GM21360 (cell line): ENCODE measurements around the gene CERT1.
A peak's percentile ranks its signal among the peaks of the same experiment; 100 is the strongest.

Experiments
- ATAC-seq: cut with Tn5 transposase; IDR thresholded peaks from one replicate; pipeline ENCODE4 v1.9.1; 2021; ENCODE audit warnings: mild to moderate bottlenecking, moderate library complexity; ENCODE audit not compliant: unreplicated experiment

The CERT1 gene

GRCh38 chr5:75473463-75473862 lies 38.0 kb downstream of the CERT1 start:
- ATAC-seq = no peak

GRCh38 chr5:75472973-75473372 lies 38.5 kb downstream of the CERT1 start:
- ATAC-seq = no peak

GRCh38 chr5:75471193-75471592 lies 40.2 kb downstream of the CERT1 start:
- no peak for ATAC-seq

DNA sequence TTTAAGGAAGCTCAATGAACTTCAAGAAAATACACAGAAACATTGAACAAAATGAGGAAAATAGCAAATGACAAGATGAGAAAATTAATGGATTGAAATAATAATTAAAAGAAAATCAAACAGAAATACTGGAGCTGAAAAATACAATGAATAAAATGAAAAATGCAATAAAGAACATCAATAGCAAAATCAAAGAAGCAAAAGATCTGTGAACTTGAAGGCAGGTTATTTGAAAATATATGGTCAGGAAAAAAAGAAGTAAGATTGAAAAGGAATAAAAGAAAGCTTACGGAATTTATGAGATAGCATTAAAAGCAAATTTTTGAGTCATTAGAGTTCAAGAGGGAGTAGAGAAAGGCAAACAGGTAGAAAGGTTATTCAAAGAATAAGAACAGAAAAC lies 42.4 kb downstream of the CERT1 start:
- ATAC-seq = no peak

GRCh38 chr5:75468593-75468992 lies 42.8 kb downstream of the CERT1 start:
- ATAC-seq = no peak

DNA sequence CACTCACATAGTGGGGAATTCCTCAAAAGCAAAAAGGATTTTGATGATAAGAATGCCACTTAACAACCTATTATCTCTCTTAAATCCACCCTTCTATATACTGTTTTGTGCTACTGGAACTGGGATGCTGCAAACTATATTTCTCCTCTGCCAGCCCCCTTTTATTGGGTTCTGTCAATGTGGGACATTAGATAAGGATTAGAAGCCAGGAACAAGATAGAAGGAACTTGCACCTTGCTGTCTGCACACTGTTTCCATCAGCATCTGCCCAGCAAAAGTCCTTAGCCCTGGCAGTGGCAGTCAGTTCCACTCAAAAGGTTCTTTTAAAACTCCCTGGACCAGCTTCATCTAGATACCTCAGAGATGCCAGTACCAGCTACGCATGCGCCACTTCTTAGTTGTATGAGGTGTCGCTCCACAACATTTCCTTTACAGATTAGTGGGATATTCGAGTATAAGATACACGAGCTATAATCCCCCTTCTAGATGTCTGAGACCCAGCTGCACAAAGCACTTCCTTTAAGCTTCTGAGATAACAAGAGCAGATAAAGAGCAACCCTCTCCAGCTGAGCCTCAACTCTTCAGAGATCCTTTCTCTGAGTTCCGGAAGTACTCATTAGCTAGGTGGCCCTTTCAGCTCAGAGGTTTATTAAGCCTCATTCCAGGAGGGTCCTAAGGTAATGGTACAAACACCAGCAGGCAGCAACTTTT lies 45.3 kb downstream of the CERT1 start:
- no peak for ATAC-seq

- no peak for ATAC-seq
These were observed 45.9 kb downstream of the CERT1 start for GRCh38 chr5:75465480-75465879.

DNA sequence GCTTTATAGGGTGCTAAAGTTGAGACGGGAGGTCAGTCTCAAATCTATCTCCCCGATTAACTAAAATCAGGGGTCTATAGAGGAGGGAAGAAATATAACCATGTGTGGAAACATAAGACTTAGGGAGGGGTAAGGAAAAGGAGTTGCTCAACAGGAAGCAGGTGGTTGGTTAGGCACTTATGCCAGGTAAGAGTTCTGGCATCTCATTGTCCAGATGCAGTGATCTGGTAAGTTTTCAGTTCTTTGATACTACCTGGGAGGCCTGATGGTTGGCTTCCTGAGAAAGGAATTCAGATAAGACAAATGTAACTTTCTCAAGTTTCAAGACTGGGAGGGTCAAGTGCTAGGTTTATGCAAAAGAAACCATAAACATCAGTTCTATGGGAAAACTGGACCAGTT lies 47.7 kb downstream of the CERT1 start:
- ATAC-seq = no peak

GRCh38 chr5:75461679-75462078 lies 49.8 kb downstream of the CERT1 start:
- ATAC-seq = no peak

DNA sequence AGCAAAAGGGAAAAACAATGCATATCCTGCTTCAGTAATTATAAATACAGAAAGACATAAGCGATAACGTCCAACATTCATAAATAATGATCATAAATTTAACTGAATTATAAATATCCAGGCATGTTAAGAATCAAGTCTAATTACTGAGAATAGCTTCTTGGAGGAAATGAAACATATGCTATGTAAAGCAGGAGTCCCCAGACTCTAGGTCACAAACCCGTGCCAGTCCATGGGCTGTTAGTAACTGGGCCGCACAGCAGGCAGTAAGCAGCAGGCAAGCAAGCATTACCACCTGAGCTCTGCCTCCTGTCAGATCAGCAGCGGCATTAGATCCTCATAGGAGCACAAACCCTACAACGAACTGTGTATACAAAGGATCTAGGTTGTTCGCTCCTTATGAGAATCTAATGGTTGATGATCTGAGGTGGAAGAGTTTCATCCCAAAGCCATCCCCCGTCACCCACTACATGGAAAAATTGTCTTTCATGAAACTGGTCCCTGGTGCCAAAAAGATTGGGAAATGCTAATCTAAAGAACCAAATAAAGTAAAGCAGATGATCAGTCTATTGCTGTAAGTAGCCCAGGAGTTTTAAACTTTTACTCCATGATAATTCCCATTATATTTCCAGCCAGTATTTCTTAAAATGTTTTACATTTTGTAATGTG lies 50.4 kb downstream of the CERT1 start:
- ATAC-seq = peak; percentile 52

DNA sequence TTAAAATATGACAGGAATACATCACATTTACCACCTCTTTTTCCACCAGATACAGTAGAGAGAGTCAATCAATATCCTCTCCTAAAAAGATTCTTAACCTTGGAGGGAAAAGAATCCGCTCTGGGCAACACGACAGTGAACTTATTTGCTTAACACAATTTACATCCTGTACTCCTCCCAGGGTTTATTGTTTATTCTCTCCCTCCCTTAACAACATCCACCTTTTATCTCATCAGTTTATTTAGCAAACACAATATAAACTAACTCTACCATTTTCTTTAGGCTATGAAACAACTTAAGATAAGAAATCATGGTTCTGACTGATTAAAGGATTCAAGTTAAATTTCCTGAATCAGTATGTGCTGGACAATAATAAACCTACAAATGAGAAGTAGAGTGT lies 50.9 kb downstream of the CERT1 start:
- ATAC-seq = peak; percentile 20

- no peak for ATAC-seq
These were observed 53.7 kb downstream of the CERT1 start for GRCh38 chr5:75457691-75458090.

DNA sequence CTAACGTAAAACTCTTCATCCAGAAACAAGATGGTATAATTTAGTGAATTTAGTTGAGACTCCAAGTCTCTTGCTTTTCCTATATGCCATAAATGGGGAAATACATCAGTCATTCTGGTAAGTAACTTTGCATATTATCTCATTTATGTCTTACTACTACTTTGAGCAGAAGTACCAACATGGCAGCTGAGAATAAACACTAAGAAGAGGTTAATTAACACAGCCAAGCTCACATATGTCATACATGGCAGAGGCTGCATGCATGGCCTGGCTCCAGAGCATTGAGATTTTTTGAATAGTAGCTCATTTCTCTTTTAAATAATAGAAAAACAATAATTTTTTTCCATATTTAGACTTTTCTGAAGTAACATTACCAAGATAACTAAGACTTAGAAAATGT lies 54.3 kb downstream of the CERT1 start:
- ATAC-seq = no peak

- no peak for ATAC-seq
These were observed 61.4 kb downstream of the CERT1 start for GRCh38 chr5:75450069-75450468.

- ATAC-seq = no peak
These were observed 65.4 kb downstream of the CERT1 start for GRCh38 chr5:75446068-75446467.

GRCh38 chr5:75441560-75441959 lies 69.9 kb downstream of the CERT1 start:
- ATAC-seq = no peak

- no peak for ATAC-seq
These were observed 72.2 kb downstream of the CERT1 start for GRCh38 chr5:75439276-75439675.

- ATAC-seq = no peak
These were observed 72.7 kb downstream of the CERT1 start for GRCh38 chr5:75438722-75439121.

DNA sequence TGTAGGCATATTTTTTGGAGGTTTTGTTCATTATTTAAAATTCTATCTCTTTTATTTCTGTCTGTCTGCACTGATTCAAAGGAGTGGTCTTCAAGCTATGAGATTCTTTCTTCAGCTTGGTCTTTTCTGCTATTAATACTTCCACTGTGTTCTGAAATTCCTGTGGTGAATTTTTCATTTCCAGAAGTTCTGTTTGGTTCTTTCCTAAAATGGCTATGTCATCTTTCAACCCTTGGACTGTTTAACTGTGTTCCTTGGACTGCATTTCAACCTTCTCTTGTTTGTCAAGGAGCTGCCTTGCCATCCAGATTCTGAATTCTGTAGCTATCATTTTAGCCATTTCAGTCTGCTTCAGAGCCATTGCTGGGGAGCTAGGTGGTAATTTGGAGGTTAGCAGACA lies 76.3 kb downstream of the CERT1 start:
- no peak for ATAC-seq

DNA sequence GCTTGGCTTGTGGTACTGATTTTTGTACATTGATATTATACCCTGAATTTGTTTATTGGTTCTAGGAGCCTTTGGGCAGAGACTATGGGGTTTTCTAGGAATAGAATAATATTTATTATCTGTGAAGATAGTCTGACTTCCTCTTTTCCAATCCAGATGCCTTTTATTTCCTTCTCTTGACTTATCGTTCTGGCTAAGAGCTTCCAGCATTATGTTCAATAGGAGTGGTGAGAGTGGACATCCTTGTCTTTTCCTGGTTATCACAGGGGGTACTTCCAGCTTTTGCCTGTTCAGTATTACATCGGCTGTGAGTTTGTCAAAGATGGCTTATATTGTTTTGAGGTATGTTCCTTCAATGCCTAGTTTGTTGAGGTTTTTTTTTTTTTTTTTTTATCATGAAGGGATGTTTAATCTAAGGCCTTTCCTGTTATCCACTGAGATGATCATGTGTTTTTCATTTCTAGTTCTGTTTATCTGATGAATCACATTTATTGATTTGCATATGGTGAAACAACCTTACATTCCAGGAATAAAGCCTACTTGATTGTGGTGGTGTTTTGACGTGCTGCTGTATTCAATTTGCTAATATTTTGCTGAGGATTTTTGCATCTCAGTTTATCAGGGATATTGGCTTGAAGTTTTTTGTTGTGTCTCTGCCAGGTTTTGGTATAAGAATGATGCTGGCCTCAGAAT lies 77.5 kb downstream of the CERT1 start:
- no peak for ATAC-seq

DNA sequence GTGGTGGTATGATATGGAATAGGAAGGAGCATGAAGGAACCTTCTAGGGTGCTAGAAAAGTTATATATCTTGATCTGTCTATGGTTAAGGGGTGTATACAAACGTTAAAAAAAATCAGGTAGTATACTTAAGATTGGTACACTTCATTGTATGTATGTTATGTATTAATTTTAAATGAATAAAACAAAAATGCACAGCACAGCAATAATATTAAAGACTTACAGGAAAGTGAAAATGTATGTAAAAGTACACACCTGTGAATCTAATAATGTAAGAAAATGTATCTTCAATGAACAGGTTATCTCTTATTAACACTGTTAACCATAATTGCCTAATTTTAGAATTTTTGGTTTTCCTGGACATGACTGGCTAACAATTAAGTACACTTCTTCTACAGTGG lies 97.2 kb downstream of the CERT1 start:
- no peak for ATAC-seq
